Adipose tissue (tissue), 3 donors: ENCODE measurements around the gene CCDC172. TPM values are rescaled to one million over a fixed set of nuclear protein-coding genes. Genes with fewer than 3 reads are reported as not detected.

ENCODE experiments used
- H3K27ac ChIP-seq: one replicate; pipeline ENCODE4 v1.5.1; 2013; ENCODE audit warnings: low read depth, low read length
- WGBS, 3 donors: extraction: QIAGEN DNeasy Blood & Tissue Kit; methylation state at CpG; one replicate each; pipeline ENCODE4 v1.1.7; 2013; 5-methylcytosine and 5-hydroxymethylcytosine counted together
- polyA plus RNA-seq, 3 donors: library from polyadenylated mRNA; stranded (reverse); fragments of 200-250 nt; gene quantifications; one replicate each; pipeline ENCODE4 v1.2.3, GENCODE V29; 2013
- donor health status: healthy with polysubstance abuse.
- donor health status: Bipolar disorder and iron deficiency.
- donor health status: healthy.

CCDC172 gene
- polyA plus RNA-seq, 3 donors: not detected

DNA sequence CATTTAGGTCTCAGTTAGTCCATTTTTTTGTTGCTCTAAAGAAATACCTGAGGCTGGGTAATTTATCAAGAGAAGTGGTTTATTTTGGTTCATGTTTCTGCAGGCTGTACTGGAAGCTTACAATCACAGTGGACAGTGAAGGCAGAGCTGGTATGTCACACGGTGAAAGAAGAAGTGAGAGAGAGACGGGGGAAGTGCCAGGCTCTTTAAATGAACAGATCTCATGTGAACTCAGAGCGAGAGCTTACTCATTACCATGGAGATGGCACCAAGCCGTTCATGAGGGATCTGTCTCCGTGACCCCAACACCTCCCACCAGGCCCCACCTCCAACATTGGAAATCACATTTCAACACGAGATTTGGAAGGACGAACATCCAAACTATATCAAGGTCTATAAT, 84.5 kb downstream of the CCDC172 start:
- WGBS, 3 donors: 45 to 53% (median 49%) methylated on average over 7 of the region's 7 CpGs
- no peak overlapping the region for H3K27ac ChIP-seq

DNA sequence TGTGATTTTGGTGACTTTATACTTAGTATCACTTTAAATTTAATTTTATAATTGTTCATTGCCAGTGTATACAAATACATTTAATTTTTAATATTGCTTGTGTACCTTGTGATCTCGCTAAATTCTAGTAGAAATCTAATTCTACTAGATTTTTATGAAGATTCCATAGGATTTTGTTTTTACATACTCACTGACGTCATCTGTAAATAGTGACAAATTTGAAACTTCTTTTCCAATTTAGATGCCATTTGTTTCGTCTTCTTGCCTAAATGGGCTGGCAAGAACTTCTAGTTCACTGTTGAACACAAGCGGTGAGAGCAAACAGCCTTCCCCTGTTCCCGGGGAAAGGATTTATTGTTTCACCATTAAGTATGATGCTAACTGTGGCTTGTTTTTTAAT, 86.1 kb downstream of the CCDC172 start:
- WGBS, 3 donors: 80 to 84% (median 80%) methylated on average over 5 of the region's 5 CpGs
- H3K27ac ChIP-seq: no peak overlapping the region

DNA sequence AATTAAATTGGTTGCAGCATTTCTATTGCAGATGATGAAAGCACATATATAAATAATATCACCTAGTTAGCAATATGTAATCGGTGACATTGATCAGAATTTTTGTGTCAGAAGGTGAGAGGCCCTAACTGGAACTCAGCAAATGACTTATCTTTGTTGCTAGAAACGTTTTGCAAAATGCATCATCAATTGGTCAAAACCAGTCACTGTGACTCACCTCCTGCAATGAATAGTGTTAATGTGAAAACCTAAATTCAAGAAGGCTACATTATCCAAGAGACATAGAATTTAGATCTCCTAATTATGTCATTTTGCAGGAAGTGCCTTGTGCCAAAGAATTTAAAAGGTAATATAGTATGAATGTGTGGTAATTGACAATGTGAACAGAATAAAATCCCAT, 93.6 kb downstream of the CCDC172 start:
- 56 to 68% (median 65%) methylated on average over 2 of the region's 2 CpGs for WGBS, 3 donors

DNA sequence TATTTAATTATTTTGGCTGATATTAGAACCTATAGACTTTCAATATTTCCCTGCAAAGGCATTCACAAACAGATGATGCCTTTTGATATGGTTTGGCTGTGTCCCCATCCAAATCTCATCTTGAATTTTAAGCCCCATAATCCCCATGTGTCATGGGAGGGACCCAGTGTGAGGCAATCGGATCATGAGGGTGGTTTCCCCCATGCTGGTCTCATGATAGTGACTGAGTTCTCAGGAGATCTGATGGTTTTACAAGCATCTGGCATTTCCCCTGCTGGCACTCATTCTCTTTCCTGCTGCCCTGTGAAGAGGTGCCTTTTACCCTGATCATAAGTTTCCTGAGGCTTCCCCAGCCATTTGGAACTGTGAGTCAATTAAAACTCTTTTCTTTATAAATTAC, 94.1 kb downstream of the CCDC172 start:
- WGBS, 3 donors: 50 to 92% (median 71%) methylated on average over 1 of the region's 1 CpG
- no peak overlapping the region for H3K27ac ChIP-seq

More for the DNA sequence above, 93.6 kb downstream of the CCDC172 start:
- H3K27ac ChIP-seq: no peak overlapping the region

DNA sequence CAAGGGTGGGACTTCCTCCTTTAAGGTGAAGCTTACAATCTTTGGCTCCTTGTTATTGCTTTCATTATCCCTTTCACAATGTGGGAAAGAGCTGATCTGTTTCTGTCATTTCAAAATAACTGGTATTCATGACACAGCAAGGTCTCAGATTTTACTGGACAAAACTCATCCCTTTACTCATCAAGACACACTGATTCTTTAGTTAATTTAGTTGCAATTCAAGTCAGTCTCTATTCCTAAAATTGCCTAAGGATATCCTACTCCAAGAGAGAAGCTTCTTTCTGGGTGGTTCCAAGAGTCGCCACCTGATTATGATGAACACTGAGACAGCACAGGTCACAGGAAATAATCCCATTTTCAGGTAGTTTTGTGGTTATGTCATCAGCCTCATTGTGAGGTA, 97.6 kb downstream of the CCDC172 start:
- no peak overlapping the region for H3K27ac ChIP-seq
- 91 to 95% (median 94%) methylated on average over 1 of the region's 1 CpG for WGBS, 3 donors

DNA sequence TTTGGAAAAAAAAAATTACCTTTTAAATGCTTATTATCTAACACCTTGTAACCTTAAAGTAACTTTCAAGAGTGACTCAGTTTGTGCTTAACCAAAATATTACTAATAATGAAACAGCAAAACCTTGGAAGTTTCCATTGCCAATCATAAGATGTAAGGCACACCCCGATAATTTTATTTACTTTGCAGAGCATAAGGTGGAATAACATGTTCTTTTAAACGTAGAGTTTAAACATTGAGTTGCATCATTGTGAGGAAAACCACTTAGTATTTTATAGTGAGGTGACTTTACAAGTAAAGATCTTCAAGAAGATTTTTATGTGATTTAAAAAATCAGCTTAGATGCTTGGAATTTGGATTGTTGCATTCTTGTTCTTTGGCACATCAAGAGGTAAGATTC, 103.4 kb downstream of the CCDC172 start, which contains the start of gene PNLIPRP3:
TSS of gene PNLIPRP3 (plus strand) at position 177 of the 400 bp plus-strand sequence. CDS start at position 343, 166 bp downstream.
- 39 to 78% (median 78%) methylated on average over 2 of the region's 2 CpGs for WGBS, 3 donors
- H3K27ac ChIP-seq: no peak within 1 kb of the TSS

DNA sequence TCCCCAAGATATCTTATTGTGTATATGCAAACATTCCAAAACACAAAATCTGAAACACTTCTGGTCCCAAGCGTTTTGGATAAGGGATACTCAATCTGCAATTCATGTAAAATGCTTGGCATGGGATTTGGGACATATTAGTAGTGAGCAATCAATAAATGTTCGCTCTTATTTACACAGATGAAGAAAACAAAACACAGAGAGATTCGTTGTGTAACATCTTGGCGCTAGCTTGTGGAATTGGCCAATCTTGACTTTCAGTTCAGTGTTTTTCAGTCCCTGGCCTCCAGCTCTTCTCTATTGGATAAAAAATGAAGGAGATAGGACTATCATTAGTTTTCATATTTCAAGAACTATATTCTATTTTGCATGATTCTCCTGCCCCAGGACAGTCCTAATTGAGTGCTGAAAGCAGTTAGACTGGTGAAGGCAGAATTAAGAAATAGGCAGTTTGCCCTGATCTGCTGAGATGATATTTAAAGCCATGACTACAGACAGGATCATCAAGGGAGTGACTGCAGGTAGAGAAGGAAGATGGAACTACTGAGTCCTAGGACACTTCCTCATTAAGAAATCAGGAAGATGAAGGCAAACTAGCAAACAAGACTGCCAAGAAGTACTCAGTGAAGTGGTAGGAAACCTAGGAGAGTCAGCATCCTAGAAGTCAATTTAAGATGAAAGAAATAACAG, 105.2 kb downstream of the CCDC172 start:
- WGBS, 3 donors: 31 to 70% (median 57%) methylated on average over 4 of the region's 4 CpGs
- no peak overlapping the region for H3K27ac ChIP-seq

Other genes with a start within 250 kb of the CCDC172 start
- 10 to 100 TPM in 1 of 3 donors, 1 to 10 TPM in 2; 2.0 to 13.9 (median 9.6) TPM for gene GFRA1, start 51.2 kb upstream of the CCDC172 start, polyA plus RNA-seq
- gene PNLIPRP3, start 103.4 kb downstream of the CCDC172 start, polyA plus RNA-seq: under 1 TPM in 2 of 3 donors, not detected in 1; 0.05 to 0.06 TPM
- 1,000 to 10,000 TPM in 1 of 3 donors, 1 to 10 TPM in 2; 1.4 to 2,301 (median 3.7) TPM for gene PNLIP, start 221.5 kb downstream of the CCDC172 start, polyA plus RNA-seq